ENCODE results near the gene INPP5J. TPM values are rescaled to one million over a fixed set of nuclear protein-coding genes. Genes with fewer than 3 reads are reported as not detected.

Gene INPP5J
- total and polyA plus RNA-seq, 9 of the 15 experiments (the other 6 are each of a cell fraction or from before 2014, with no cell fraction given), result 0.10 to 6.3 (median 4.8) TPM

DNA sequence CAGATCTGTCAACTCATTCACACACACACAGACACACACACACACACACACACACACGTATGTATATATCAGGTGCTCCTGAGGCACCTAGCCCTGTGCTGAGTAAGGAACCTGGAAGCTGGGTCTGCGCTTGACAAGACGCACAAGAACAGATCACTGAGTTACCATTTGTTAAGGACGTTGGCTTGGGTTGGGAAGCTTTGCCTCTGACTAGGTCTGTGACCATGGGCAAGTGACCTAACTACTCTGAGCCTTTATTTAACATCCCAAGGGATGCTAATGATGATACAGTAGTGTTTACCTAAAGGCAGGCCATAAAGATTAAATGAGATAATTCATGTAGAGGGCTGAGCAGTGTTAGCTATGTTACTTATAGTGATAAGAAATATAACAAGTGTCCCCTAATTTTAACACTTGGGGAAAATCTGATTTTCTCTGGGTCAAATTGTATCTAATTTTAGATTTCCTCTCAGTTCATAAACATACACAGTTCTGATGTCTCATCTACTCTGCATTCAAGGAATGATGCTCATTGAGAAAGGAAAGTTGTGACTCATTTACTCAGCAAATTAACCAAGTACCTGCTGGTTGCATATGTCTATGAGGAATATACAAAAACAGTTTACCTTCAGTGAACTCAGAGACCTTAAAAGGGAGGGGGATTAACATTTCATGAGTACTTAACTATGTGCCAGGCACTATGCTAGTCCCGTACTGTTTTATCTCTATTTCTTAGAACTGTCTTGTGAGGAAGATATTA lies 50.8 kb downstream of the INPP5J start (continued):
- TF ChIP-seq RFX5 (IDR thresholded peaks at IDR 0.05; ENCODE audit: low read depth, low read length), result no peak
- TF ChIP-seq RBFOX2 (IDR thresholded peaks at IDR 0.05; ENCODE audit: low read depth, low read length), result no peak
- no peak for TF ChIP-seq ESRRB (CRISPR knock-in tag; IDR thresholded peaks at IDR 0.05; ENCODE audit: borderline replicate concordance)
- no peak for TF ChIP-seq ZNF174 (CRISPR knock-in tag; IDR thresholded peaks at IDR 0.05)
- no peak for TF ChIP-seq IFI16 (CRISPR knock-in tag; IDR thresholded peaks at IDR 0.05)
- no peak for TF ChIP-seq TEAD2 (tag; IDR thresholded peaks at IDR 0.05)
- TF ChIP-seq ZNF583 (CRISPR knock-in tag; IDR thresholded peaks at IDR 0.05), result no peak

DNA sequence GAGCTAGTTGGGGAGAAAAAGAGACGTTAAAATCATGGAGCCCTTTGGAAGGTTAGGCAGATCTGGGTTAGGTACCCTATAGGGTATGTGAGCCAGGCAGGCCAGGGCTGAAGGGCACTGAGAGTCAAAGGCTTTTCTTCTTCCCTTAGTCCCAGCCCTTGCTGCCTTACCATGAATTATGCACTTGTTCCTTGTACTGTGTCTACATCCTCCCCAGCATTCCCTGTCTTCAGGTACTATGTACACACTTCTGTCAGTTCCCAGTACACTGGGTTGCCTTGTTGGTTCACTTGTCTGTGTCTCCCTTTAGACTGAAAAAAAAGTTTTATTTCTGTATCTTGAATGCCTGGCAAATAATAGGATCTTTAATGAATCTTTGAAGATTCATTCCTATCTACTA lies 54.2 kb downstream of the INPP5J start:
- POLR2A ChIA-PET, result no interaction called here
- no peak for ATAC-seq
- TF ChIP-seq, protein P1, sequence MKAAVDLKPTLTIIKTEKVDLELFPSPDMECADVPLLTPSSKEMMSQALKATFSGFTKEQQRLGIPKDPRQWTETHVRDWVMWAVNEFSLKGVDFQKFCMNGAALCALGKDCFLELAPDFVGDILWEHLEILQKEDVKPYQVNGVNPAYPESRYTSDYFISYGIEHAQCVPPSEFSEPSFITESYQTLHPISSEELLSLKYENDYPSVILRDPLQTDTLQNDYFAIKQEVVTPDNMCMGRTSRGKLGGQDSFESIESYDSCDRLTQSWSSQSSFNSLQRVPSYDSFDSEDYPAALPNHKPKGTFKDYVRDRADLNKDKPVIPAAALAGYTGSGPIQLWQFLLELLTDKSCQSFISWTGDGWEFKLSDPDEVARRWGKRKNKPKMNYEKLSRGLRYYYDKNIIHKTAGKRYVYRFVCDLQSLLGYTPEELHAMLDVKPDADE (conservative IDR thresholded peaks at IDR 0.05; ENCODE audit: control insufficient read depth, low read depth, low read length), result no peak
- no peak for TF ChIP-seq NFRKB (IDR thresholded peaks at IDR 0.05; ENCODE audit: low read depth)
- TF ChIP-seq PHB2 (IDR thresholded peaks at IDR 0.05; ENCODE audit: low read depth), result no peak
- TF ChIP-seq SRSF7 (optimal IDR thresholded peaks at IDR 0.05; ENCODE audit: low read depth, low read length), result no peak
- TF ChIP-seq SRSF3 (IDR thresholded peaks at IDR 0.05; ENCODE audit: insufficient read depth, low read length), result no peak
- no peak for TF ChIP-seq GABPB1 (CRISPR knock-in tag; IDR thresholded peaks at IDR 0.05)
- TF ChIP-seq OTX1 (CRISPR knock-in tag; IDR thresholded peaks at IDR 0.05), result no peak
- TF ChIP-seq, protein P2, sequence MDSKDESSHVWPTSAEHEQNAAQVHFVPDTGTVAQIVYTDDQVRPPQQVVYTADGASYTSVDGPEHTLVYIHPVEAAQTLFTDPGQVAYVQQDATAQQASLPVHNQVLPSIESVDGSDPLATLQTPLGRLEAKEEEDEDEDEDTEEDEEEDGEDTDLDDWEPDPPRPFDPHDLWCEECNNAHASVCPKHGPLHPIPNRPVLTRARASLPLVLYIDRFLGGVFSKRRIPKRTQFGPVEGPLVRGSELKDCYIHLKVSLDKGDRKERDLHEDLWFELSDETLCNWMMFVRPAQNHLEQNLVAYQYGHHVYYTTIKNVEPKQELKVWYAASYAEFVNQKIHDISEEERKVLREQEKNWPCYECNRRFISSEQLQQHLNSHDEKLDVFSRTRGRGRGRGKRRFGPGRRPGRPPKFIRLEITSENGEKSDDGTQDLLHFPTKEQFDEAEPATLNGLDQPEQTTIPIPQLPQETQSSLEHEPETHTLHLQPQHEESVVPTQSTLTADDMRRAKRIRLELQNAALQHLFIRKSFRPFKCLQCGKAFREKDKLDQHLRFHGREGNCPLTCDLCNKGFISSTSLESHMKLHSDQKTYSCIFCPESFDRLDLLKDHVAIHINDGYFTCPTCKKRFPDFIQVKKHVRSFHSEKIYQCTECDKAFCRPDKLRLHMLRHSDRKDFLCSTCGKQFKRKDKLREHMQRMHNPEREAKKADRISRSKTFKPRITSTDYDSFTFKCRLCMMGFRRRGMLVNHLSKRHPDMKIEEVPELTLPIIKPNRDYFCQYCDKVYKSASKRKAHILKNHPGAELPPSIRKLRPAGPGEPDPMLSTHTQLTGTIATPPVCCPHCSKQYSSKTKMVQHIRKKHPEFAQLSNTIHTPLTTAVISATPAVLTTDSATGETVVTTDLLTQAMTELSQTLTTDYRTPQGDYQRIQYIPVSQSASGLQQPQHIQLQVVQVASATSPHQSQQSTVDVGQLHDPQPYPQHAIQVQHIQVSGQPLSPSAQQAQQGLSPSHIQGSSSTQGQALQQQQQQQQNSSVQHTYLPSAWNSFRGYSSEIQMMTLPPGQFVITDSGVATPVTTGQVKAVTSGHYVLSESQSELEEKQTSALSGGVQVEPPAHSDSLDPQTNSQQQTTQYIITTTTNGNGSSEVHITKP (IDR thresholded peaks at IDR 0.05; ENCODE audit: partially characterized antibody), result no peak
- no peak for TF ChIP-seq KLF10 (CRISPR knock-in tag; IDR thresholded peaks at IDR 0.05)
- TF ChIP-seq BRD4 (IDR thresholded peaks at IDR 0.05), result no peak
- TF ChIP-seq ZNF133 (CRISPR knock-in tag; IDR thresholded peaks at IDR 0.05), result no peak
- TF ChIP-seq LEF1 (IDR thresholded peaks at IDR 0.05), result no peak

More for the DNA sequence above, 54.2 kb downstream of the INPP5J start:
- DNase-seq (ENCODE audit: extremely low read depth in 1 of 4, low spot score in 3 of 4) (no peak), FAIRE-seq (no peak)
- no peaks in the 10 kb centered on the region for H3K27me3 ChIP-seq (ENCODE audit: control insufficient read depth in 2 of 2, insufficient read depth in 2 of 2, low read length in 2 of 2)
- in situ Hi-C loops (cut with MboI), result no loop called here
- H3K4me1 ChIP-seq (replicated peaks in 1 of 2; ENCODE audit: control insufficient read depth in 2 of 2, insufficient read depth in 2 of 2, low read length in 2 of 2), result no peaks in the 10 kb centered on the region; a peak in 1 of 5 replicates
- H3K9ac ChIP-seq (ENCODE audit: insufficient read depth in 1 of 2, low read depth in 2 of 2, low read length in 2 of 2), result no peak overlapping the region
- no peaks in the 10 kb centered on the region for H3K9me1 ChIP-seq (ENCODE audit: control insufficient read depth, insufficient read depth, low read length)
- intact Hi-C loops (cut with micrococcal nuclease), result no loop called here
- 0 out of 3 replicates have a peak, but pooled peaks cover 2% of the 10 kb centered on the region for H3K36me3 ChIP-seq (ENCODE audit: control insufficient read depth, insufficient read depth, low read length)
- 86% methylated on average over 1 of the region's 1 CpG for whole genome bisulfite sequencing (ENCODE audit: insufficient coverage, low coverage, missing lambda C conversion rate)
- CTCF ChIA-PET (ENCODE audit: low intra/inter-chr PET ratio), result no interaction called here
- BruUV-seq (replicated peaks), result no TSS peak
- H4K20me1 ChIP-seq (replicated peaks; ENCODE audit: control insufficient read depth, insufficient read depth, low read length), result no peaks in the 10 kb centered on the region
- H3K4me2 ChIP-seq (ENCODE audit: insufficient read depth, low read length), result no peak overlapping the region
- no peak overlapping the region for H3K27ac ChIP-seq (ENCODE audit: extremely low read depth, low read depth, low read length)
- no peak overlapping the region for H3K4me3 ChIP-seq
- no peak overlapping the region for H2AFZ ChIP-seq (ENCODE audit: low read depth, low read length)
- H3K9me3 ChIP-seq (replicated peaks; ENCODE audit: control insufficient read depth, insufficient read depth, low read depth, low read length), result no peaks in the 10 kb centered on the region
- H3K79me2 ChIP-seq (ENCODE audit: control insufficient read depth, insufficient read depth, low read length), result no peaks in the 10 kb centered on the region; the same call in 2 of the 3 replicates
